Hepatocyte (in vitro differentiated cells): Measurements from ENCODE around the gene RDM1. TPM values are rescaled to one million over a fixed set of nuclear protein-coding genes. Genes with fewer than 3 reads are reported as not detected.

Experiments
- DNase-seq: peaks from one replicate; pipeline ENCODE4 v3.0.0-alpha.2; 2016; ENCODE audit warnings: low spot score
- H2AFZ ChIP-seq: fragments of 200-600 bp; sonication (generic); 2 replicates; pipeline ENCODE4 v1.6.0; 2016; ENCODE audit warnings: antibody characterized with exemption, mild to moderate bottlenecking
- H3K27ac ChIP-seq: fragments of 200-600 bp; sonication (generic); 2 replicates; pipeline ENCODE4 v1.5.1; 2016; ENCODE audit warnings: mild to moderate bottlenecking
- H3K27me3 ChIP-seq: fragments of 200-600 bp; sonication (generic); 2 replicates; pipeline ENCODE4 v1.6.1; 2016
- H3K36me3 ChIP-seq: fragments of 200-600 bp; sonication (generic); replicated peaks from 2 replicates; pipeline ENCODE4 v1.5.1; 2016; ENCODE audit warnings: low read depth; ENCODE audit not compliant: insufficient read depth
- H3K4me1 ChIP-seq: fragments of 200-600 bp; sonication (generic); 2 replicates; pipeline ENCODE4 v1.5.1; 2016; ENCODE audit warnings: mild to moderate bottlenecking, moderate library complexity; ENCODE audit not compliant: insufficient read depth
- H3K4me2 ChIP-seq: fragments of 200-600 bp; sonication (generic); 2 replicates; pipeline ENCODE4 v1.6.0; 2016
- H3K4me3 ChIP-seq: fragments of 200-600 bp; sonication (generic); 2 replicates; pipeline ENCODE4 v1.5.1; 2016; ENCODE audit warnings: mild to moderate bottlenecking
- H3K79me2 ChIP-seq: fragments of 200-600 bp; sonication (generic); 2 replicates; pipeline ENCODE4 v1.6.0; 2017; ENCODE audit warnings: mild to moderate bottlenecking
- H3K9me2 ChIP-seq: fragments of 200-600 bp; sonication (generic); replicated peaks from 2 replicates; pipeline ENCODE4 v1.6.0; 2017; ENCODE audit warnings: mild to moderate bottlenecking; ENCODE audit not compliant: insufficient read depth
- H3K9me3 ChIP-seq: fragments of 200-600 bp; sonication (generic); 2 replicates; pipeline ENCODE4 v1.5.1; 2016; ENCODE audit warnings: low read depth, mild to moderate bottlenecking
- H4K20me1 ChIP-seq: fragments of 200-600 bp; sonication (generic); 2 replicates; pipeline ENCODE4 v1.6.0; 2016; ENCODE audit warnings: mild to moderate bottlenecking; ENCODE audit not compliant: insufficient read depth, poor library complexity, severe bottlenecking
- CTCF ChIP-seq: fragments of 200-600 bp; sonication (generic); IDR thresholded peaks from 2 replicates; pipeline ENCODE4 v1.5.1; 2016; ENCODE audit warnings: antibody characterized with exemption, mild to moderate bottlenecking; ENCODE audit not compliant: poor library complexity
- EZH2 ChIP-seq: fragments of 200-600 bp; sonication (generic); IDR thresholded peaks from 2 replicates; pipeline ENCODE4 v1.6.1; 2016; ENCODE audit warnings: antibody characterized with exemption, mild to moderate bottlenecking, borderline replicate concordance
- EZH2phosphoT487 ChIP-seq: fragments of 200-600 bp; sonication (generic); IDR thresholded peaks from one replicate; pipeline ENCODE4 v1.6.1; 2018; ENCODE audit warnings: antibody characterized with exemption, mild to moderate bottlenecking, low read depth, moderate library complexity; ENCODE audit not compliant: unreplicated experiment, severe bottlenecking
- WGBS: methylation state at CpG from one replicate; pipeline ENCODE4 v1.1.6; 2016; ENCODE audit warnings: low lambda C conversion rate; ENCODE audit errors: missing lambda C conversion rate; 5-methylcytosine and 5-hydroxymethylcytosine counted together
- polyA plus RNA-seq: library from polyadenylated mRNA; unstranded; fragments of >200 nt; fragmentation: Nextera tagmentation; extraction: Ambion mirVana; gene quantifications from 2 replicates; pipeline ENCODE4 v1.2.1, GENCODE V29; 2016
- total RNA-seq: library from RNA; depleted of rRNA; stranded (reverse); fragments of >200 nt; gene quantifications from 2 replicates; pipeline ENCODE4 v1.2.3, GENCODE V29; 2014

Gene RDM1
- total and polyA plus RNA-seq, 2 experiments from 2014 or later = 0.87 TPM; not detected in 1

- no peaks in the 10 kb centered on the region for H3K9me2 ChIP-seq
- H4K20me1 ChIP-seq = no peaks in the 10 kb centered on the region
- no peak for DNase-seq
- no peak overlapping the region for H3K27ac ChIP-seq
- no peak overlapping the region for H3K4me3 ChIP-seq
- H3K9me3 ChIP-seq = no peaks in the 10 kb centered on the region
- no peak for TF ChIP-seq EZH2phosphoT487
- no peak for TF ChIP-seq EZH2
- TF ChIP-seq CTCF = no peak
- H3K79me2 ChIP-seq = no peaks in the 10 kb centered on the region
- no peaks in the 10 kb centered on the region for H3K36me3 ChIP-seq
- 92% methylated on average over 6 of the region's 6 CpGs for WGBS
- no peak overlapping the region for H2AFZ ChIP-seq
- no peaks in the 10 kb centered on the region for H3K27me3 ChIP-seq
- H3K4me2 ChIP-seq = no peak overlapping the region
- no peaks in the 10 kb centered on the region for H3K4me1 ChIP-seq
Measured at GRCh38 chr17:35963663-35964062, 33.1 kb upstream of the RDM1 start.

- H2AFZ ChIP-seq = no peak overlapping the region
- H4K20me1 ChIP-seq = no peaks in the 10 kb centered on the region
- no peaks in the 10 kb centered on the region for H3K36me3 ChIP-seq
- H3K9me2 ChIP-seq = no peaks in the 10 kb centered on the region
- H3K79me2 ChIP-seq = no peaks in the 10 kb centered on the region
- no peak for DNase-seq
- WGBS = 47% methylated on average over 7 of the region's 7 CpGs
- no peaks in the 10 kb centered on the region for H3K9me3 ChIP-seq
- H3K4me1 ChIP-seq = no peaks in the 10 kb centered on the region
- no peak overlapping the region for H3K4me2 ChIP-seq
- no peak overlapping the region for H3K4me3 ChIP-seq
- H3K27ac ChIP-seq = no peak overlapping the region
- no peak for TF ChIP-seq EZH2phosphoT487
- H3K27me3 ChIP-seq = no peaks in the 10 kb centered on the region
Measured at GRCh38 chr17:35953720-35954119, 23.1 kb upstream of the RDM1 start.

GRCh38 chr17:35949401-35949800, 18.8 kb upstream of the RDM1 start:
- Histone ChIP-seq H3K9me2 (no peaks in the 10 kb centered on the region), H2AFZ (no peak overlapping the region), H3K4me3 (no peak overlapping the region), H3K36me3 (no peaks in the 10 kb centered on the region), H3K9me3 (no peaks in the 10 kb centered on the region), H3K79me2 (no peaks in the 10 kb centered on the region), H3K27me3 (no peaks in the 10 kb centered on the region), H3K4me1 (no peaks in the 10 kb centered on the region), H4K20me1 (no peaks in the 10 kb centered on the region), H3K4me2 (no peak overlapping the region), H3K27ac (no peak overlapping the region)
- WGBS = 94% methylated on average over 3 of the region's 3 CpGs
- TF ChIP-seq CTCF = no peak
- TF ChIP-seq EZH2 = no peak
- no peak for TF ChIP-seq EZH2phosphoT487
- DNase-seq = no peak

- Histone ChIP-seq H3K4me1 (peaks cover 3% of the 10 kb centered on the region), H4K20me1 (no peaks in the 10 kb centered on the region), H3K9me3 (no peaks in the 10 kb centered on the region), H3K4me2 (no peak overlapping the region), H3K27ac (no peak overlapping the region), H3K27me3 (no peaks in the 10 kb centered on the region), H3K36me3 (no peaks in the 10 kb centered on the region), H3K79me2 (no peaks in the 10 kb centered on the region), H3K4me3 (no peak overlapping the region), H3K9me2 (no peaks in the 10 kb centered on the region), H2AFZ (no peak overlapping the region)
- no peak for DNase-seq
- WGBS = 90% methylated on average over 7 of the region's 7 CpGs
- TF ChIP-seq EZH2 (no peak), CTCF (no peak), EZH2phosphoT487 (no peak)
Measured at GRCh38 chr17:35948092-35948491, 17.5 kb upstream of the RDM1 start.
